SH-SY5Y (cell line): ENCODE data around the gene STAMBPL1.
A peak's percentile ranks its signal among the peaks of the same experiment; 100 is the strongest.

Source experiments
- GATA2 ChIP-seq: IDR thresholded peaks from 2 replicates; pipeline ENCODE4 v1.6.1; 2011; ENCODE audit warnings: mild to moderate bottlenecking, low read depth, low read length
- GATA3 ChIP-seq: IDR thresholded peaks from 2 replicates; pipeline ENCODE4 v1.6.1; 2011; ENCODE audit warnings: low read depth, mild to moderate bottlenecking, low read length, moderate library complexity

STAMBPL1 gene

DNA sequence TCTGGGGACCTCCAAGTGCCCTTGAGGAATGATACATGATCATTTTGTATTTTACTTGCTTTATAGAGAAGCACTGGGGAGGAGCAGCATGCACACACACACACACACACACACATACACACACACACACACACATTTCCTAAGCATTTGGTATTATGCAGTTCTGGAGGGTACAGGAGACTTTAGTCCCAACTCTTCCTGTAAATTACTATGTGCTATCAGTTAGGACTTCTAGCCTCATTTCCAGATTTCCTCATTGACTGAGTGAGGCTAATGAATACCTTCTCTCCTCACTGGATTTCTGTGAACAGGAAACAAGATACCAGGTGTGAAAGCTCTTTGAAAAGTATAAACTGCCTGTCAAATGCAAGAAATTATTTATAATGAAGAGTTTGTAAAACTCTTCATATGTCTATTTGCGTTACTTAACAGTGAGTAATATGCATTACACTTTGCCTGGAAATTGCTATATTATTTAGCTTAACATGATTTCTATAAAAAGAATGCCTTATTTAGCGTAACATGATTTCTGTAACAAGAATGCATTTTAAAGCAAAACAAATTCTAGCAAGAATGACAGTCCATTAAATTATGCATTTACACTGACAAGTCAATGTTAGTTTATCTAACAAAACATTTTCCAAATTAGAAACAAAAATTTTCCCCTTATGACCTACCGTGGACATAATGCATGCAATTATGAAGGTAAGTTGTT lies 38.3 kb downstream of the STAMBPL1 start:
- TF ChIP-seq GATA2 (no peak), GATA3 (no peak)

DNA sequence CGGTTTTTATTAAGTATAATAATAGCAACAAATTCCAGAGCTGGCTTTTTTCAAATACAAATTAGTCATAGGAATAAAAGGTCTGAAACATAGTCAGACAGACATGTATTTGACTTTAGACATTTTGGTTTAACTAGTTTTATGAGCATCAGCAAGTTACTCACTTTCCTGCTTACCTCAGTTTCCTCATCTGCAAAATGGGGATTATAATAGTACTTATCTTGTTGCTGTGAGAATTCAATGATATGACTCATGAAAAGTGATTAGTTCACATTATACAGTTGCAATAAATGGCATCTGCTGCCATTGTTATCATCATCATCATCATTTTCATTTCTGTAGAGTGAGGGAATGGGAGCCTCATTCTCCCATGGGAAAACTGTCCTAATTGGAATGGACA lies 39.0 kb downstream of the STAMBPL1 start:
- no peak for TF ChIP-seq GATA3

DNA sequence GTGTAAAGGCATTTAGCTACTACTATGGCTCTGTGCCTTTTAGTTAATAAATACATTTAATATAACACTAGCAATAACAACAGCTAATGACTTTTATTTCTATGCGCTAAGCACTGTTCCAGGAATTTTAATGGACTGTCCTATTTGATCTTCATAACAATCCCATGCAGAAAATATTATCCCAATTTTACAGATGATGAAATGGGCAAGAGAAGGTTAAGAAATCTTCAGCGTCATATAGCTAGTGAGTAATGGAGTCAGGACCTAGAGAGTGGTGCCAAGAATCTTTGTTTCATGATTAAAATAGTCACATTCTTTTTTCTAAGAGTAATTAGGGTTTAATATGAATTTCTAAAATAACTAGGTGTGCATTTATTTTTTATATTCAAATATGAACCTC lies 40.2 kb downstream of the STAMBPL1 start:
- no peak for TF ChIP-seq GATA3
- no peak for TF ChIP-seq GATA2

DNA sequence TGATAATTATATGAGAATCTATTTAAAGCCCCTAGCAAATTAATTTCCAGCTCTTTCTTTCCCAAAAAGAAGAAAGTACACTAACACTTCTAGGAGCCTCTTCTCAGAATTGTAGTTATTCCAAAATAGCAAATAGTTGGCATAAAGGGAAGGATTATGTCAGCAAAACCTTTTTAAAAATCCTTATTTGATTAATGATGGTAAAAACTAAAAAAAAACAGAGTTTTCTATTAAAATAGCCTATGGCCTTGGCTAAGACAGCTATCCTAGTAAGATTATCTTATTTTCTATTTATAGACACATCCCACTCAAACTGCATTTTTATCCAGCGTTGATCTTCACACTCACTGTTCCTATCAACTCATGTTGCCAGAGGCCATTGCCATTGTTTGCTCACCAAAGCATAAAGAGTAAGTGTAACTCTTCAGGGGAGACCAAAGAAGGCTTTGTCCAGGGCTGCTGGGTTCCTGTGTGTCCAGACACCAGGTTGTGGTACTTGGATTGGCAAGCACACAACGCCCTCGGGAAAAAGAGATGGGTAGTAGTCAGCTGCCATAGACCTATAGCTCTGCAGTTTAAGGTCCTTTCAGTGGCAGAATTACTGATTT lies 41.0 kb downstream of the STAMBPL1 start:
- TF ChIP-seq GATA3 (0 out of 2 replicates have a peak, but pooled peaks have one; percentile 11), GATA2 (peak; percentile 61)

DNA sequence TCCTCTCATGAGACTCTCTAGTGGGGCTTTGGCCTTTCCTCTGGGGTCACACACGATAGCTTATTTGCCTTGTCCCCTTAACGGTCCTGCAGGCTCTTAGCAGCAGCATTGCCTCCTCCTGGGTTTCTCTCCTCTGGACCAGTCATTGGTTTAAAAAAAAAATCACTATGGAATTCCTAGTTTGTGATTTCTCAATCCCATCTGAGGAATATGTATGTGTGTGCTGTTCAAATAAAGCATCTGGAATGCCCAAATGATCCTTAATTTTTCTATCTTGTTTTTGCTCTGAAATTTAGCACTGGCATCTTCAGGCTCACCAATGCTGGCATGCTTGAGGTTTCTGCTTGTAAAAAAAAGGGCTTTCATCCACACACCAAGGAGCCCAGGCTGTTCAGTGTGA lies 42.0 kb downstream of the STAMBPL1 start:
- TF ChIP-seq GATA2 (no peak), GATA3 (no peak)

DNA sequence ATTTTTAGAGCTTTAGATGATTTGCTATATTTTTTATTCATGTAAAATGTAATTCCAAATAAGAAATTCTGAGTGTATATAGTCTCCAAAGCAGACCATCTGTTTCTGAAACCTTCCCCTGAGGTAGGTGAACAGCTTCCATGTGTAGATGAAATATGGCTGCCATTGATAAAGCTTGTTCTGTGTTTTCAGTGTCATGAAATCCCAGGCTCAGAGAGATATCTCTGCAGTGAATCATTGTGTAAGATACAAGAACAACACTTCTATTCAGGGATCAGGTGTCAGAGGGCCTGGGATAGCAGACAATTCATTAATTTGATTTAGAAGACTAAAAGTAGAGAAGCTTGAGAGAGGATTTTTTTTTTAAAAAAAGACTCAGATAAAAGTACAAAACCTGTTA lies 43.5 kb downstream of the STAMBPL1 start:
- no peak for TF ChIP-seq GATA3
- TF ChIP-seq GATA2: no peak

DNA sequence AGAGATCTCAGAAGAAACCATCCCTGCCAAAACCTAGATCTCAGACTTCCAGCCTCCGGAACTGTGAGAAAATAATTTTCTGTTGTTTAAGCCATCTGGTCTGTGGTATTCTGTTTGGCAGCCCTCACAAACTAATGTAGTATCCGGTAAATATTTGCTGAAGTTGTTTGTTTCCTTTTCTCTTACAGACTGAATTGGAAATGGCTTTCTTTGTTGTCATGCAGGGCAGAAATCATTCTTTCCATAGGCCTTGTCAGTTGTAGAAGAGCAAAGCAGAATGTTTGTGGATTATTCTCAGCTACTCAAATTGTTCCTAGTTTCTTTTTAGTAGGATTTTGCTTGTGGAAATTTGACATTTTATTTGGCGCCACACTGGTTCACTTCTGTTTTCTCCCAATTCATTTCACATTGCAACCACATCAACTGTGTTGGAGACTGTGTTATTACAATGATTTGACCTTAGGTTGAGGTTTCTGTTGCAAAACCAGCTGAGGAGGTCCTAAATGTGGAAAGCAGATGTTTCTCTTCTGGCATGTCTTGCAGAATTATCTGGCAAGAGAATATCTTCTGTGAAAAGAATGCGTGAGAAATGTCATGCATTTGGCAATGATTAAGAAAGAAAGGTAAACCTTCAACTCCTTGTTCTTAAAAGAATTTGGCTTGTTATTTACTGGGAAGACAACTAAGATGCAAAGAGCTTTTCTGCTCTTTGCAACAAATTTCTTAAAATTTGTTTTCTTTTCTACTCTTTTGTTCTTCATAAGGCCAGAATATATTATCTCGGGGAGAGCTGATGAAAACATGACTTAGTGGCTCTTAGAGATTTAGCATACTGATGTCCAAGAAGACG lies 46.7 kb downstream of the STAMBPL1 start:
- TF ChIP-seq GATA3 (no peak), GATA2 (no peak)

DNA sequence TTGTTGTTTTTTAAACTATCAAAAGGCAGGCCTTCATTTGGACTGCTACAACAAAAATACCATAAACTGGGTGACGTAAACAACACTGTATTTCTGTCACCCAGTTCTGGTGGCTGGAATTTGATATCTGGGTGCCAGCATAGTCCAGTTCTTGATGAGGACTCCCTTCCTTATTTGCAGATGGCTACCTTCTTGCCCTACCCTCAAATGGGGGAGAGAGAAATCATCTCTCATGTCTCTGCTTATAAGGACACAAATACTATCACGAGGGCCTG lies 47.3 kb downstream of the STAMBPL1 start:
- TF ChIP-seq GATA2: no peak
- no peak for TF ChIP-seq GATA3

DNA sequence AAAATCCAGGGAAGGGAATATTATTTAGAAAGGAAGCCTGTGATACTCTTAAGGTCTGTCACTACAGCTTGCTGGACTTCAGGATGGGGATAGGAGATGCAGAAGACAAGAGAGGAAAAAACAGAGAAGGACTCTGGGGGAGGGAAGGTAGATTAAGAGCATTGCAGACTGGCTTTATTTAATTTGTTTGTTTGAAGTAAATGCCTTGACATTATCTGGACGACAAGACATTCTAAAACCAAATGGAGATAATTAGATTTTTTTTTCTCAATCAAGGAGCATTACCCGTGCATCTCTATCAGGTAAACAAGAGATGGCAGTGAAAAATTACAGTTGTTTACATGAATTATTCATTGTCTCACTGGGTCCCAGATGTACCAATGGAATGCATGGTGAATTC lies 48.2 kb downstream of the STAMBPL1 start:
- TF ChIP-seq GATA2 (no peak), GATA3 (no peak)

DNA sequence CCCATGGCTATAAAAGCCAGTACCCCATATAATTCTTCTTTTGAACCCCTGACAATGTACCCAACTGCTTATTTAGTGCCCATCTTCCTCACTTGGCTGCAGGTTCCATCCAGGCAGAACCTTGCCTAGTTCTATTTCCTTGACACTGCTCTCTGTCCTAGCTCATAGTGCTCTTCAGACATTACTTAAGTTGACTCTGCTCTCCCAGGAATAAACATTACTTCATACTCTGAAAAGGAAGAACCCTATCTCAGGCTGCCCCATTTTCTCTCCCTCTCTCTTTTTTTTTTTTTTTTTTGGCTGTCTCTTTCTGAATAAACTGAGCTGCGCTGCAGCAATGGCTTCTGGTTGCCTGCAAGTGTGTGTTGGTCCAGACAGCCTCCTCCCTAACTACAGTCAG lies 51.5 kb downstream of the STAMBPL1 start:
- no peak for TF ChIP-seq GATA2
- no peak for TF ChIP-seq GATA3

DNA sequence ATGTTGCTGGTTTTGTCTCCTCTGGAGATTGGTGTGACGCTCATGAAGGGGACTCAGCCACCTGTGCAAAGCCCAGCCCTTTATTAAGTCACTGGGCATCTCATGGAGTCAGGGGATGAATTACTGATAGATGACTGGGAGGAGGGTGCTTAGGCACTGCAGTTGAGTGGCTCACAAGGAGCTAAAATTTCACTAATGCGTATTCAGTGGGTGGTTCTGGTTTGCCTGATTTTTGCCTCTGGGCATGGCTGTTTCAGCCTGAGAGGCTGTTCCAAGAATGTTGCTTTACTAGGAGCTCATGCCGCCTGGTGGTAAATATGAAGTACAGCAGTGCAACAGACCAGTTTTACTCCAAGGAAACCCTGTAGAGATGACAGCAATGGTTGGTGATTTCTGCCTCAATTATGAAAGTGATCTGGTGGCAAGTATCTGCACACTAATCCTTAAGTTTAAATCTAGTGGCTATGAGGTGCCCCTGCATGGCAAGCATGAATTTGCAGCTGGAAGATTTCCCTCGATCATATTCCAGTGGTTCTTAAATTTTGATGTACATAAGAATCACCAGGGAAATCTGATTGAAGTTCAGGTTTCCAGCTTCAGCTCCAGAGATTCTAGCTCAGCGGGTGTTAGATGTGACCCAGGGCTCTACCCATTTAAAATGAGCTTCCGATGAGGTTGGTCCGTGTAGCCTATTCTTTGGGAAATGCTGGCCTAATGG lies 52.7 kb downstream of the STAMBPL1 start:
- no peak for TF ChIP-seq GATA2
- TF ChIP-seq GATA3: no peak

DNA sequence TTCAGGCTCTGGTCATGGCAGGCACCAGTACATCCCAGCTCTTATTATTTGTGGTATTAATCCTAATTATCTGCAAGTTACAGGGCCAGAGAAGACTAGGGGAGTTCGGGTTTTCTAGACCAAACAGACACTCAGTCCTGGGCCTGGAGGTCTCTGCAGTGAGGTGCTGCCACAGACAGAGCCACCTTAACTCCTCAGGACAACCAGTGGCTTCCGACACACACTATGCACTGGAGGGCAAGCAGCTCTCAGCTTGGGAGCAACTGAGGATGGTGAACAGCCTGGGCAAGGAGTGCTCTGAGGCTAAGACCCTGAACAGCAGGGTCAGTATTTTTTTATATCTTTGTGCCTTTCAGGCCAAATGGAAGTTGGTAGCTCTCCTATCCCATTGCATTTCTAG lies 53.5 kb downstream of the STAMBPL1 start:
- TF ChIP-seq GATA3 (no peak), GATA2 (no peak)

DNA sequence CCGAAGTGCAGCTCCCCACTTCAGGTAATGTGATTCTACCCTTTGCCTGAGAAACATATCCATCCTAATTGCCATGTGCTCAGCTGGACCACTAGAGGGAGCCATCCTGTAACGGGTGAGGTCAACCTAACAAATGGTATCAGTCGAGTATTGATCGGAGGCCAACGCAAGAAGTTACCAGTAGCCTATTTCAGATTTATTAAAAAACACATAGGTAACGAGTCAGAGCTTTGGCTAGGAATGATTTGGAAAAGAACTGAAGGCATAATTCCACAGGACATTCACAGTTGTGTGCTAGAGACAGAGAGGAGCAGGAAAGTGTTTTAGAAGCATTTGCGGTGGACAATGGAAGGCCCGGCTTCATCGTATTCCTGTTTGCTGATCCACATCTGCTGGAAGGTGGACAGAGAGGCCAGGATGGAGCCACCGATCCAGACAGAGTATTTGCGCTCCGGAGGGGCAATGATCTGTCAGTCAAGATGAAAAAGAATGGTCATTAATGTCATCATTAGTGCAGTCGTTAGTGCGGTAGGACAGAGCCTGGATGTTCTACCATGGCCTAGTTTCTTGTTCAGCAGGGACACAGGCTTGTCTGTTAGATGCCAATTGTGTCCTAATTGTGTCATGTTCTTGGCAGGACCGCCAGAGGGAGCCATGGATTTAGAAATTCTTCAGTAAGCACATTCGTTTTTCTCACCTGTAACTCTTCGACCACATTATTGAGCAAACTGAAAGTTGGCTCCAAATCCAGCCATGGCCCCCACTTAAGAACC lies 55.0 kb downstream of the STAMBPL1 start:
- TF ChIP-seq GATA3: no peak
- TF ChIP-seq GATA2: no peak

DNA sequence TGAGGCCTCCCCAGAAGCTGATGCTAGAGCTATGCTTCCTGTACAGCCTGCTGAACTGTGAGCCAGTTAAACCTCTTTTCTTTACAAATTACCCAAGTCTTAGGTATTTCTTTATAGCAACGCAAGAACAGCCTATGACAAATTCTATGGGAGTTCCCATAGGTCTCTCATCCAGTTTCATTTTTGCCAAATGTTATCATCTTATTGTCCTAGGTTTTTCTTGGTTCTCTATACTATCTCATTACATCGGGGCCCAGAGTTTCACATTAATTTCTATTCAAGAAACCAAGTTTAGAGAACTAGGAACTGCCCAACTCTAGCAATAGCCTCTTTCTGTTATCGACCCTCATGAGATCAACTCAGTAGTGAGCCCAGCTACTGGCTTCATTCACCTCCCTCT lies 56.6 kb downstream of the STAMBPL1 start:
- TF ChIP-seq GATA2 (no peak), GATA3 (no peak)

DNA sequence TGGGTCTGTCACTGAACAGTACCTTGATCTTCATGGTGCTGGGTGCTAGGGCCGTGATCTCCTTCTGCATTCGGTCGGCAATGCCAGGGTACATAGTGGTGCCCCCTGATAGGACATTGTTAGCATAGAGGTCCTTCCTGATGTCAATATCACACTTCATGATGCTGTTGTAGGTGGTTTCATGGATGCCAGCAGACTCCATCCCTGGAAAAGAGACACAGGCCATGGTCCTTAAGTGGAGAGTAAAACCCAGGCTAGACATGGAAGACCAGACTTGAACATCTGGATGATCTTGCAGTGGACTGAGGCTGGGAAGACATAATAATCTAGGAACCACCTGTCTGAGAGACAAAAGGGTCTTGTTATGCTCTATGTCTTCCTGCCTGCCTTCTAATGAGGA lies 58.0 kb downstream of the STAMBPL1 start:
- TF ChIP-seq GATA2 (no peak), GATA3 (no peak)
